ENCODE results near the gene NEUROG2.
"Not testable (repeated sequence)": the region's sequence is repeated elsewhere in the genome, so short reads cannot be mapped to it uniquely, and the experiment has no call there.

The NEUROG2 gene

GRCh38 chr4:112520598-112521122, 4.7 kb upstream of the NEUROG2 start:
- DNase-seq: no peak

DNA sequence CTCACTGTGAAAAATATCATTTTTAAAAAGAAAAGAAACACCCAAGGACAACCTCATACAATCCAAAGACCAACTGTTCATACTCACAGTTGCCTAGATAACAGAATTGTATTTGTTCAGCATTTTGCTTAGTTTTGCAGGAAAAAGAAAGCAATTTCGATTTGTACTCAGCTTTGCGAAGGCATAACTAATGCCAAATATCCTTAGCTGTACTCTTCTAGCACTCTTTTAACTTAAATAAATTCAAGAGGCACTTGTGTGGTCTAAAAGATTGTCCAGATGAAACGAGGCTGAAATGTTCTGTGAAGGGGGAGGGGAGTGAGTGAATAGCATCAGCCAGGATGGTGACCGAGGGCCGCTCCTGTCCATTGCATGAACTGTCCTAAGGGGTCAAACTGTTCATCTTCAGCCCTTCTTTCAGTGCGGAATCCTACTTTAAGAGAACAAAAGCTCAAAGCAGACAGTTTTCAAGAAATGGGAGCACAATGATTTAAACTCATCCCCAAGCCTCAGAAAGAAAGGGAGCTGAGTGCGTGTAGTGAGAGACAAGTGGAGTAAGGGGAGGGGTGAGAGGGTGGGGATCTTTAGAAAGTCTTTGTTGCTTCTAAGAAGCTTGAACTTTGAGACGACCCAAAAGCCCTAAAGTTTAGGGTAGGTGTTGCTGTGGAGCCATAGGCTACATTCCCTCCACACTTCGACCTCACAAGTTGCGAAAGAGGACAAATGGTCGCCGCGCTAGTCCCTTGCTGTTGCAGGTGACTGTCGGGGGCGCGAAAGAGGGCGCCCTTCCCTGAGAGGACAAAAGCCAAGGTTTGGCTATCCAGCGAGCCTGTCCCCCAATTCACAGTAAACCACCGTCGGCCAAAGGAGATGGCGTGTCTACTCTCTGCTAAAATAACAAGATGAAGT, 4.0 kb upstream of the NEUROG2 start:
- no peak for DNase-seq

DNA sequence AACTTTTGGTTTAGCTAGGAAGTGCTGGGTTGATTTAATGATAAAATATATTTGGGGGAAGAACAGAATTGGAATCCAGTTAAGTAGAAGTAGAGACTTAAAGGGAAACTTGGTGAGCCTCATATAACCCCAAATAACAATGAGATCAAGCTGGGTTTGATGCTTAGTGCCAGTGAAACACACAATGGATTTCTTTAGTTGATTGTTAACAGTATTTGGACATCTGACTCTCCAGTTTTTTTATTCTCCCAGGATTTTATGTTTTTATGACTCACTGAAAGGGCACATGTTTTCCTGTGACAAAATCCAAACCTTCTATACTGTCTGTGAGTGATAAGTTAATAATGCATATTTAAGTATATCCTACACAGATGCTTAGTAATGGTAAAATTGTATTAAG, 2.7 kb upstream of the NEUROG2 start:
- DNase-seq: no peak

- no peak for DNase-seq
Observed at GRCh38 chr4:112517911-112518310, 1.9 kb upstream of the NEUROG2 start.

DNA sequence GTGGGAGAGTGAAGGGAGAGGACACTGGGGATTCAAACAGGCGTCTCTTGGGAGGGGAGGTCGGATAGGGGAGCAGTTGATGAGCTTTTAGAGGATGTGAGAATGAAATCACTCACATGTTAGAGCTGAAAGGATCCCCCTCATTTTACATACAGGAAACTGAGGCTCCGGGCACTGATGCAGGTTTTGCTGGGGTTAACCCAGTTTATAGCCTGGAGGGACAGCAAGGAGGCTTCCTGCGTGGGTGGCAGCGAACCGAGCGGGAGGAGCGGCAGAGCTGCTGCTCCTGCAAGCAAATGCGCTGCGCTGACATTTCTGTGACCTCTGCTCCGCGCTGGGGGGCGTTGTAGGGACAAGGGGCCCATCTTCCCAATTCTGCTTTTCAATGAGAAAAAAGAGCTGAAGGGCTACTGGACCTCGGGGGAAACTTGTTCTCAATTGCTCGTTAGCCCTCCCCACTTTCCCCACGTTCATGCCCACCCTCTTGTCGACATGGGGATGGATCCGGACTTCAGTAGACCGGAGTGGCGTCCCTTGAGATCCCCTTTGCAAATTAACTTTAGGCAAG, 1.2 kb upstream of the NEUROG2 start:
- no peak for DNase-seq

GRCh38 chr4:112516471-112517066, 589 bp upstream of the NEUROG2 start:
- peak; percentile 43 for DNase-seq

- DNase-seq: peak; percentile 34
Observed at GRCh38 chr4:112515198-112516065, 548 bp downstream of the NEUROG2 start.

DNA sequence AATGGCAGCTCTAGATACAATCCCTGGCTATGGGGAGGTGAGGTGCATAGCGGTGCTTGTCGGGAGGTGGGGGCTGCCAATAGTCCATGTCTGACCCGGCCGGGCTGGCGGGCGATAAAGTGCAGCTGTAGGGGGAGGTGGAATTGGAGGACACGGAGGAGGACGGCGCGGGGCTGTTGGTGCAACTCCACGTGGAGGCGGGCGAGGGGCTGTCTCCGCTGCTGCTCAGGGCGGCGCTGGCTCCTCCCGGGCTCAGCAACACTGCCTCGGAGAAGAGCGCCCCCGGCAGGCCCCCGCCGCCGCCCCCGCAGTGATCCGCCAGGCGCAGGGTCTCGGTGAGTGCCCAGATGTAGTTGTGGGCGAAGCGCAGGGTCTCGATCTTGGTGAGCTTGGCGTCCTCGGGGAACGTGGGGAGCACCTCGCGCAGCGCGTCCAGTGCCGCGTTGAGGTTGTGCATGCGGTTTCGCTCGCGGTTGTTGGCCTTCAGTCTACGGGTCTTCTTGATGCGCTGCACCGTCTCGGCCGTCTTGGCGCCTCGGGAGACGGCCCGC, 1.3 kb downstream of the NEUROG2 start:
- no peak for DNase-seq

DNA sequence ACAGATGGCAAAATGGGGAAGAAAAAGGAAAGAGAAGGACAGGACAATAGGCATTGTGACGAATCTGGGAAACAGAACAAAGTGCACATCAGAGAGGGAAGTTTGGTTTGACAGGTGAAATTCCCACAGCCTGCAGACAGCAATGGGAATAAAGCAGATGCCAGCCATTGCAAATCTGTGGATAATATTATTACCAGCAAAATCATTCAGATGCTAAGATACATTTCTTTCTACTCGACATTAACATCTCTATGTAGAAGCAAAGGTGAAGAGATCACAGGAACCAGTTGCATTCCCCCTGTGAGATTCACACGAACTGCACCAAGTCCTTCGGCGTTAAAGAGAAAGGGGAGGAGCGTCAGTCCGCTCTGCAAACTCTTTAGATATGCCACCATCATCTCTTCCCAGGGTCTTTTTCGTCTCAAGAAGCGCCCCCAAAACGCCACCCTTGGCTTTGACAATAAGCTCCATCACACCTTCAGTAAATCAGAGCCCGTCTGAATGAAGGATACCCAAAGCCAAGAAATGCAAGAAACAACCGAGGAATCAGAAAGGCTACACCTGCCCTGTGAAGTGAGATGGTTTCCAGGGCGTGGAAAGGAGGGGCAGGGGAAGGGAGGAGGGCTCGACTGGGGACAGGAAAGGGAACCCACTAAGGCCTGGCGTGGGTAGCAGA, 1.9 kb downstream of the NEUROG2 start:
- DNase-seq: no peak

- no peak for DNase-seq
Observed at GRCh38 chr4:112511803-112512118, 4.2 kb downstream of the NEUROG2 start.

DNA sequence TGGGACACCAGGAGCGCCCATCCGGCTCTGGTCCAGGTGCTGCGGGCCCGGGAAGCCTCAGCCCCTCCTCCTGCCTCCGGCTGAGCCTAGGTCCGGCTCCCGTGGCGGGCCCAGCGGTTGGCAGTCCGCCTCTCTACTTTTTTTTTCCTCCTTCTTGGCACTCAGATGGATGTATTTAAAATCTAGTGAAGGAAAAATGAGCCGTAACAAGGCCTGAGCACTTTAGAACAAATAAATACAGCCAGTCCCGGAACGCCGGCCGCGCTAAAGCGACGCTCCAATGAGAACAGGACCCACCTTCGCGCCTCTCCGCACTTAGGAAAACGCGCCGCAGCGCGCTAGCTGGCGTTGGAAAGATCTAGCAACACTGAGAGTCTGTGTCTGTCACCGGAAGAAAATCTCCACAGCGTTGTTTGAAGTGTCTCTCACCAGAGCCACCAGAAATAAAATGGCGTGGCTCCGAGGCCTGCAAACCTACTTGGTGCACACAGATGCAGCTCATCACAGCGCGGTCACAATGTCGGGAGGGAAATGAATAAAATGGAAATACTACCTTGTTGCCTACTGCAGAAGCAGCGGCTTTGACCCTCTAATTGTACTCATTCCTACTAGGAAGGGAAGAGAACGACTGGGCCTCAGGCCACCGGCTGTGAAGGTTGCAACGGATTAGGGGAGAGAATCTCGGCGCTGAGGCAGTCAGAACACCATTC, 4.7 kb downstream of the NEUROG2 start:
- DNase-seq: no peak

DNA sequence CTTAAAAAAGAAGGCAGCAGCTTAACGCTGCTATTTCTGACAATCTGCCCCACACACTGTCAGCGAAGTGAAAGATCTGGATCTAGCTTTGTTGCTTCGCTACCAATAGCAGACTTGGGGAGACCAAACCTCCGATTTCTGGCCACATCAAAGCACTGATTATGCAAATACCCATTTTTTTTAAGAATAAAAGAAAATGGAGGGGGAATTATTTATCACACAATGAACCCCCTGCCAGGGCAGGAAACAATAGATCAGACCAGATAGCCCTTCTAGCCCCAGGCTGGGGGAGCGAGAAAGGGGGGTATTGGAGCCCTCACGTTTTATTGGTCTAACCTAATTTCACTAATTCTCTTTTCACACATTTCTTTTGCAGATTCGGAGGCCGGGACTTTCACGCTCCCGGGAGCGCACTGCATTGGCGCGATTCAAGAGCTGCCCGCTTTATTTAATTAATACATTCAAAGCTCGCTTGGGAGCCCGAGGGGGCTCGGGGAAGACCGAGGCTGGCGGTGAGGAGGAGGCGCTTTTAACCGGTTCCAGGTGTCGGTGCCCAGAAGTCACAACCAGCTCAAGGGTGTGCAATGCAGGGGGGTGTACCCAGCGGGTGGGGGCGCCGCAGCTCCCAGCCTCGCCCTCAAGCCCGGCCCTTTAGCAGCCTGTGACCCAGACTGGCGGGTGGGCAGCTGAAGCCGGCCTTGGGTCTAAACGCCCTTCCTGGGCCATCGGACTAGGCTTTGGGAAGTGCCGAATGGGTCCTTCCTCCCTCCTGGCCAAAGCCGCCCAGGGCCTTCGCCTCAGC, 5.5 kb downstream of the NEUROG2 start:
- no peak for DNase-seq

- DNase-seq: no peak
Observed at GRCh38 chr4:112509243-112510141, 6.5 kb downstream of the NEUROG2 start.

DNA sequence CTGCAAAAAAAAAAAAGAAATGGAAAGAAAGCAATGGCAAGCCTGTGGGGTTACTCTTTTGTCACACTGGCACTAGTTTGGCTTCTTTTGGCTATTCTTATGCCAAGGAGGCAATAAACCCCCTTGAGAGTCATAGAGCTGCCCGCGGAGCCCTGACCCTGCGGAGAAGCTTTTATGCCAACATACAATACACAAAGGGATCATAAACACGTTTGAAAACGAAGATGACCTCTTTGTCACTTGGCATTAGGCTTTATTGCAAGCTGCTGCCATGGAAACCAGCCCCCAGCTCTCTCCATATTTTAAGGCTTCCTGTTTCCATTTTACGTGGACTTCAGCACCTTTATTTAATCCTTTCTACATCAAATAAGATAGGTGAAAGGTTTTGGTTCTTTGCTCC, 7.6 kb downstream of the NEUROG2 start:
- no peak for DNase-seq

DNA sequence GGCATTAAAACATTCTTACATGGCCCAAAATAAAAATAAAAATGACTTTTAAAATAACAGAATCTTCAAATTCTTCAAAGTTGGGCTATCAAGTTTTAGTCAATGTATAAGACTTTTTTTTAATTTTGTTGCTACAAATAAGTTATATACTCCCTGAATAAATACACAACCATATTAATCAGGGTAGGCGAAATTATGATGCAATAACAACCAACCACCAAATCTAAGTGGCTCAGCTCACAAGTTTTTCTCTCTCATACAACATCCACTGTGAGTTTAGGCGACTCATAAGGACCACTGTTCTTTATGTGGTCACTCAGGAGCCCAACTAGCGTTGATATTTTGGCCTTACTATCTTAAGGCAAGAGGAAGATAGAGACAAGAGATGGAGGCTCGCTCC, 11.2 kb downstream of the NEUROG2 start:
- DNase-seq: no peak

- DNase-seq: no peak
Observed at GRCh38 chr4:112502871-112503270, 13.1 kb downstream of the NEUROG2 start.

- no peak for DNase-seq
Observed at GRCh38 chr4:112492321-112492720, 23.7 kb downstream of the NEUROG2 start.

DNA sequence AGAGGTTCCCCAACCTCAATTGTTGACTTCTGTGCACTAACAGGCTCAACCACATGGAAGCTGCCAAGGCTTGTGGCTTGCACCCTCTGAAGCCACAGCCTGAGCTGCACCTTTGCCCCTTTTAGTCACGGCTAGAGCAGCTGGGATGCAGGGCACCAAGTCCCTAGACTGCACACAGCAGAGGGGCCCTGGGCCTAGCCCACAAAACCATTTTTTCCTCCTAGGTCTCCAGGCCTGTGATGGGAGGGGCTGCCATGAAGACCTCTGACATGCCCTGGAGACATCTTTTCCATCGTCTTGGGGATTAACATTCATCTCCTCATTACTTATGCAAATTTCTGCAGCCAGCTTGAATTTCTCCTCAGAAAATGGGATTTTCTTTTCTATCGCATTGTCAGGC, 25.2 kb downstream of the NEUROG2 start:
- not testable (repeated sequence) for DNase-seq

GRCh38 chr4:112485930-112486329, 30.1 kb downstream of the NEUROG2 start:
- DNase-seq: no peak

DNA sequence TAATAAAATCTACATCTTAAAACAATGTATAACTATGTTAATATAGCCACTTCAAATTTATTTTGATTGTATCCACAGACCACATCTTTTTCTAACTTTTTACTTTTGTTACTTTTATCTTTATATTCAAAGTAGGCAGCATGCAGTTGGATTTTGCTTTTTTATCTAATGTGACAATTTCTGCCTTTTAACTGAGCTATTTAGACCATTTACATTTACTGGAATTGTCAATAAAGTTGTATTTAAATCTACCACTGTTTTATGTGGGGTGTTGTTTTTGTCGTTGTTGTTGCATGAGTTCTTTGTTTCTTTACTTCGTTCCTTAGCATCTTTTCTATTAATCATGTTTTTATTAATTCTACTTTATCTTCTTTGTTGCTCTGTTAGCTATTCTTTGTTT, 42.0 kb downstream of the NEUROG2 start:
- DNase-seq: no peak
